Spleen (tissue), 7 donors: Measurements from ENCODE around the gene GSDME.
"Not testable (repeated sequence)": the region's sequence is repeated elsewhere in the genome, so short reads cannot be mapped to it uniquely, and the experiment has no call there.

ENCODE experiments used
- CTCF ChIP-seq, 11 experiments: fragments of 200-600 bp in 7 of 11; fragments of 450-650 bp in 4 of 11; sonication (generic) in 4 of 11; IDR thresholded peaks in 8 of 11; conservative IDR thresholded peaks in 3 of 11; 1 replicate in 7 of 11; 2 replicates in 4 of 11; pipeline versions ENCODE4 v1.4.0 to v1.8.0; 2016 to 2021; ENCODE audit warnings: antibody characterized with exemption in 11 of 11, inconsistent platforms in 4 of 11, mild to moderate bottlenecking in 1 of 11
- POLR2A ChIP-seq, 3 donors: fragments of 450-650 bp; IDR thresholded peaks; one replicate each; pipeline ENCODE4 v1.5.1; 2017; ENCODE audit warnings: antibody characterized with exemption in 3 of 3, mild to moderate bottlenecking in 1 of 3
- POLR2AphosphoS5 ChIP-seq, 3 donors: sonication (generic); formaldehyde crosslinking; IDR thresholded peaks; one replicate each; pipeline ENCODE4 v1.5.1; 2017; ENCODE audit warnings: antibody characterized with exemption in 3 of 3
- donor health status: DM: no; HTN: no; CAD: no; lungs with moderate emphysema.
- donor health status: DM: no; HTN: no; CAD: no.
- donor health status: DM: no; HTN: no; CAD: no.

GRCh38 chr7:24794751-24795406 is 37.6 kb upstream of the GSDME start:
- not testable (repeated sequence) for TF ChIP-seq CTCF (IDR thresholded peaks at IDR 0.05 in 8 of 11, conservative IDR thresholded peaks at IDR 0.05 in 3 of 11); POLR2A (IDR thresholded peaks at IDR 0.05); POLR2AphosphoS5 (IDR thresholded peaks at IDR 0.05)
